H9 (cell line): Measurements from ENCODE around the gene ATAD2B. TPM values are rescaled to one million over a fixed set of nuclear protein-coding genes. Genes with fewer than 3 reads are reported as not detected.

Experiments used
- DNase-seq: peaks from one replicate; pipeline ENCODE4 v3.0.0-alpha.2; 2017
- H2AFZ ChIP-seq: one replicate; pipeline ENCODE4 v1.6.1; 2013; ENCODE audit warnings: mild to moderate bottlenecking, low read length, control low read depth, moderate library complexity
- H2AK5ac ChIP-seq: 2 replicates; pipeline ENCODE4 v1.6.1; 2013; ENCODE audit warnings: low read length, control low read depth, mixed read lengths; ENCODE audit not compliant: insufficient read length
- H2BK120ac ChIP-seq: one replicate; pipeline ENCODE4 v1.6.1; 2013; ENCODE audit warnings: low read depth, mild to moderate bottlenecking, low read length, control low read depth, inconsistent platforms; ENCODE audit not compliant: poor library complexity, severe bottlenecking
- H2BK12ac ChIP-seq: 2 replicates; pipeline ENCODE4 v1.6.1; 2013; ENCODE audit warnings: low read length, control low read depth, mixed read lengths, low read depth; ENCODE audit not compliant: insufficient read length
- H2BK15ac ChIP-seq: 2 replicates; pipeline ENCODE4 v1.6.1; 2013; ENCODE audit warnings: low read depth, low read length, control low read depth
- H2BK20ac ChIP-seq: one replicate; pipeline ENCODE4 v1.6.1; 2013; ENCODE audit warnings: low read depth, mild to moderate bottlenecking, low read length, control low read depth, inconsistent platforms; ENCODE audit not compliant: poor library complexity, severe bottlenecking
- H2BK5ac ChIP-seq: 2 replicates; pipeline ENCODE4 v1.6.1; 2013; ENCODE audit warnings: low read length, control low read depth, mixed read lengths; ENCODE audit not compliant: insufficient read length
- H3K14ac ChIP-seq: 2 replicates; pipeline ENCODE4 v1.6.1; 2013; ENCODE audit warnings: low read length, control low read depth; ENCODE audit not compliant: insufficient read depth
- H3K18ac ChIP-seq: 2 replicates; pipeline ENCODE4 v1.6.1; 2013; ENCODE audit warnings: low read depth, mild to moderate bottlenecking, mixed read lengths, low read length, control low read depth; ENCODE audit not compliant: insufficient read length
- H3K23ac ChIP-seq: 2 replicates; pipeline ENCODE4 v1.6.1; 2013; ENCODE audit warnings: low read length, control low read depth, mixed read lengths, low read depth; ENCODE audit not compliant: insufficient read length
- H3K23me2 ChIP-seq: 2 replicates; pipeline ENCODE4 v1.6.1; 2013; ENCODE audit warnings: low read depth, mild to moderate bottlenecking, mixed read lengths, low read length, control low read depth; ENCODE audit not compliant: insufficient read length, poor library complexity, severe bottlenecking
- H3K27ac ChIP-seq: 2 replicates; pipeline ENCODE4 v1.5.1; 2013; ENCODE audit warnings: low read length, control low read depth, mixed read lengths, low read depth; ENCODE audit not compliant: insufficient read length
- H3K27me3 ChIP-seq: 2 replicates; pipeline ENCODE4 v1.6.1; 2013; ENCODE audit warnings: low read length, control low read depth, inconsistent platforms; ENCODE audit not compliant: insufficient read depth
- H3K4ac ChIP-seq: 2 replicates; pipeline ENCODE4 v1.6.1; 2013; ENCODE audit warnings: low read depth, mild to moderate bottlenecking, control low read depth, inconsistent platforms, low read length, moderate library complexity
- H3K4me1 ChIP-seq: 2 replicates; pipeline ENCODE4 v1.6.1; 2013; ENCODE audit warnings: low read length, control low read depth, inconsistent platforms; ENCODE audit not compliant: insufficient read depth
- H3K4me2 ChIP-seq: 2 replicates; pipeline ENCODE4 v1.6.1; 2013; ENCODE audit warnings: low read length, control low read depth, mixed read lengths; ENCODE audit not compliant: insufficient read length, insufficient read depth
- H3K56ac ChIP-seq: 2 replicates; pipeline ENCODE4 v1.6.1; 2013; ENCODE audit warnings: low read depth, mild to moderate bottlenecking, mixed read lengths, low read length, control low read depth; ENCODE audit not compliant: insufficient read length
- H3K79me1 ChIP-seq: 2 replicates; pipeline ENCODE4 v1.6.1; 2013; ENCODE audit warnings: low read depth, mild to moderate bottlenecking, moderate library complexity, low read length, control low read depth, inconsistent platforms; ENCODE audit not compliant: insufficient read depth, poor library complexity, severe bottlenecking
- H3K79me2 ChIP-seq: 2 replicates; pipeline ENCODE4 v1.6.1; 2013; ENCODE audit warnings: low read length, control low read depth, inconsistent platforms; ENCODE audit not compliant: insufficient read depth
- H3K9ac ChIP-seq: 2 replicates; pipeline ENCODE4 v1.6.1; 2013; ENCODE audit warnings: low read length, control low read depth, mixed read lengths; ENCODE audit not compliant: insufficient read length; ENCODE audit errors: extremely low read depth
- H3K9me3 ChIP-seq: one replicate; pipeline ENCODE4 v1.6.1; 2013; ENCODE audit warnings: low read depth, low read length, inconsistent platforms; ENCODE audit not compliant: control insufficient read depth
- H3T11ph ChIP-seq: one replicate; pipeline ENCODE4 v1.6.1; 2013; ENCODE audit warnings: mild to moderate bottlenecking, low read length, control low read depth, inconsistent platforms
- H4K20me1 ChIP-seq: one replicate; pipeline ENCODE4 v1.6.1; 2013; ENCODE audit not compliant: control insufficient read depth, insufficient read length, insufficient read depth
- H4K5ac ChIP-seq: 2 replicates; pipeline ENCODE4 v1.6.1; 2013; ENCODE audit warnings: low read depth, mild to moderate bottlenecking, mixed read lengths, low read length, control low read depth; ENCODE audit not compliant: insufficient read length
- H4K8ac ChIP-seq: replicated peaks from 2 replicates; pipeline ENCODE4 v1.6.1; 2013; ENCODE audit warnings: low read length, control low read depth, mixed read lengths, low read depth; ENCODE audit not compliant: insufficient read length
- H4K91ac ChIP-seq: 2 replicates; pipeline ENCODE4 v1.6.1; 2013; ENCODE audit warnings: low read depth, mild to moderate bottlenecking, moderate library complexity, mixed read lengths, low read length, control low read depth; ENCODE audit not compliant: insufficient read length
- H3K27ac Mint-ChIP-seq, 3 experiments: 2 replicates in 2 of 3; 3 replicates in 1 of 3; pipeline ENCODE4 v1.8.0; 2020 to 2021; ENCODE audit warnings: mixed read lengths in 3 of 3, mild to moderate bottlenecking in 1 of 3, moderate library complexity in 1 of 3
- H3K27me3 Mint-ChIP-seq: 2 replicates; pipeline ENCODE4 v1.8.0; 2021; ENCODE audit warnings: low read depth, mild to moderate bottlenecking, moderate library complexity, mixed read lengths
- H3K36me3 Mint-ChIP-seq, 3 experiments: 2 replicates in 2 of 3; 3 replicates in 1 of 3; pipeline ENCODE4 v1.8.0; 2020 to 2021; ENCODE audit warnings: low read depth in 3 of 3, mixed read lengths in 3 of 3; ENCODE audit not compliant: insufficient read depth in 1 of 3
- H3K4me1 Mint-ChIP-seq, 2 experiments: 2 replicates each; pipeline ENCODE4 v1.8.0; 2020; ENCODE audit warnings: mixed read lengths in 2 of 2
- H3K4me3 Mint-ChIP-seq, 2 experiments: 2 replicates in 1 of 2; 3 replicates in 1 of 2; pipeline ENCODE4 v1.8.0; 2020 to 2021; ENCODE audit warnings: mild to moderate bottlenecking in 2 of 2, mixed read lengths in 2 of 2, moderate library complexity in 1 of 2
- H3K9me3 Mint-ChIP-seq, 2 experiments: 2 replicates in 1 of 2; 3 replicates in 1 of 2; pipeline ENCODE4 v1.8.0; 2020; ENCODE audit warnings: mild to moderate bottlenecking in 2 of 2, mixed read lengths in 2 of 2, moderate library complexity in 1 of 2
- WGBS: extraction: QIAGEN DNeasy Blood & Tissue Kit; methylation state at CpG from one replicate; pipeline ENCODE4 v1.1.7; 2013; ENCODE audit warnings: missing lambda C conversion rate, low lambda C conversion rate, mixed read lengths; ENCODE audit not compliant: insufficient read length; ENCODE audit errors: extremely low coverage; 5-methylcytosine and 5-hydroxymethylcytosine counted together
- total RNA-seq: library from RNA; stranded (reverse); gene quantifications from 2 replicates; pipeline ENCODE4 v1.2.1, GENCODE V29; 2021
- TF ChIP-seq, protein P1 (sequence below): fragments of 200-600 bp; sonication (generic); conservative IDR thresholded peaks from 3 replicates; pipeline ENCODE4 v1.8.0; 2021; ENCODE audit warnings: antibody characterized with exemption, mild to moderate bottlenecking

The ATAD2B gene
- total RNA-seq, 1 experiment from 2014 or later = 21.4 TPM

DNA sequence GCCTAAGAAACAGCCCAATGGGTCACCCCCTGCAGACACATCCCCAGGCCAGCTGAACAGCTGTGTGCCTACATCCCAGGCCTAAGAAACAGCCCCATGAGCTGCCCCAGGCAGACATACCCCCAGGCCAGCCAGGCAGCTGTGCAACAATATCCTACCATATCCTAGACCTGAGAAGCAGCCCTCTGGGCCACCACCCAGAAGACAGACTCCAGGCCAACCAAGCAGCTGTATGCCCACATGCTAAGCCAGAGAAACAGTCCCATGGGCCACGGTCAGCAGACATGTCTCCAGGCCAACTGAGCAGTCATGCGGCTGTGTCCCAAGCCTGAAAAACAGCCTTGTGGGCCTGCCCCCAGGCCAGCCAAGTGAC is 205.5 kb downstream of the ATAD2B start:
- H3K14ac ChIP-seq = no peak overlapping the region; the same call in 1 of the 2 replicates
- H3K4me1 Mint-ChIP-seq = peaks cover 3 to 4% of the 10 kb centered on the region in 2 experiments; a peak in 2 of 4 replicates
- no peak overlapping the region for H3K27ac ChIP-seq
- peaks cover 13 to 29% (median 20%) of the 10 kb centered on the region in 3 experiments for H3K36me3 Mint-ChIP-seq
- no peak overlapping the region for H4K8ac ChIP-seq
- H2BK120ac ChIP-seq = no peak overlapping the region
- H2BK20ac ChIP-seq = no peak overlapping the region
- no peak overlapping the region for H2BK15ac ChIP-seq
- no peak overlapping the region for H3K4me3 Mint-ChIP-seq
- peaks cover 10 to 14% of the 10 kb centered on the region in 2 experiments for H3K9me3 Mint-ChIP-seq
- H3T11ph ChIP-seq = no peak overlapping the region
- no peaks in the 10 kb centered on the region for H3K9me3 ChIP-seq
- H3K4ac ChIP-seq = no peak overlapping the region
- no peaks in the 10 kb centered on the region for H4K20me1 ChIP-seq
- H3K4me2 ChIP-seq = no peak overlapping the region
- no peaks in the 10 kb centered on the region for H3K23me2 ChIP-seq
- no peak overlapping the region for H3K18ac ChIP-seq
- H2AK5ac ChIP-seq = no peak overlapping the region
- WGBS = no CpG with 5 or more reads among the region's 2 CpGs
- DNase-seq = no peak
- no peak overlapping the region for H3K9ac ChIP-seq
- H2AFZ ChIP-seq = no peak overlapping the region
- H3K79me1 ChIP-seq = no peaks in the 10 kb centered on the region
- H2BK12ac ChIP-seq = no peak overlapping the region
- H3K27me3 Mint-ChIP-seq = no peaks in the 10 kb centered on the region
- TF ChIP-seq, protein P1, sequence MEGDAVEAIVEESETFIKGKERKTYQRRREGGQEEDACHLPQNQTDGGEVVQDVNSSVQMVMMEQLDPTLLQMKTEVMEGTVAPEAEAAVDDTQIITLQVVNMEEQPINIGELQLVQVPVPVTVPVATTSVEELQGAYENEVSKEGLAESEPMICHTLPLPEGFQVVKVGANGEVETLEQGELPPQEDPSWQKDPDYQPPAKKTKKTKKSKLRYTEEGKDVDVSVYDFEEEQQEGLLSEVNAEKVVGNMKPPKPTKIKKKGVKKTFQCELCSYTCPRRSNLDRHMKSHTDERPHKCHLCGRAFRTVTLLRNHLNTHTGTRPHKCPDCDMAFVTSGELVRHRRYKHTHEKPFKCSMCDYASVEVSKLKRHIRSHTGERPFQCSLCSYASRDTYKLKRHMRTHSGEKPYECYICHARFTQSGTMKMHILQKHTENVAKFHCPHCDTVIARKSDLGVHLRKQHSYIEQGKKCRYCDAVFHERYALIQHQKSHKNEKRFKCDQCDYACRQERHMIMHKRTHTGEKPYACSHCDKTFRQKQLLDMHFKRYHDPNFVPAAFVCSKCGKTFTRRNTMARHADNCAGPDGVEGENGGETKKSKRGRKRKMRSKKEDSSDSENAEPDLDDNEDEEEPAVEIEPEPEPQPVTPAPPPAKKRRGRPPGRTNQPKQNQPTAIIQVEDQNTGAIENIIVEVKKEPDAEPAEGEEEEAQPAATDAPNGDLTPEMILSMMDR = no peak
- H2BK5ac ChIP-seq = no peak overlapping the region
- no peak overlapping the region for H4K5ac ChIP-seq
- no peaks in the 10 kb centered on the region; the same call in 1 of the 2 replicates for H3K4me1 ChIP-seq
- H4K91ac ChIP-seq = no peak overlapping the region
- H3K27ac Mint-ChIP-seq = peak overlapping the region in 1 of 3 experiments; percentile 46; a peak in 1 of 7 replicates
- H3K79me2 ChIP-seq = no peaks in the 10 kb centered on the region
- H3K56ac ChIP-seq = no peak overlapping the region
- H3K27me3 ChIP-seq = no peaks in the 10 kb centered on the region
- H3K23ac ChIP-seq = no peak overlapping the region
